CD4-positive, alpha-beta T cell treated with Interferon gamma for 1 hour (primary cell): ENCODE results near the gene BARHL1.

Experiments used
- DNase-seq: peaks from one replicate; pipeline ENCODE4 v3.0.0-alpha.2; 2020

The BARHL1 gene

GRCh38 chr9:132626285-132626684, 43.9 kb downstream of the BARHL1 start:
- DNase-seq = no peak

- DNase-seq = no peak
Observed at GRCh38 chr9:132627106-132627505, 44.7 kb downstream of the BARHL1 start.

GRCh38 chr9:132627594-132627993, 45.2 kb downstream of the BARHL1 start:
- no peak for DNase-seq

GRCh38 chr9:132628746-132629145, 46.3 kb downstream of the BARHL1 start:
- no peak for DNase-seq

GRCh38 chr9:132630116-132630515, 47.7 kb downstream of the BARHL1 start:
- DNase-seq = no peak

GRCh38 chr9:132630811-132631210, 48.4 kb downstream of the BARHL1 start:
- no peak for DNase-seq

- no peak for DNase-seq
Observed at GRCh38 chr9:132631280-132631679, 48.9 kb downstream of the BARHL1 start.

- no peak for DNase-seq
Observed at GRCh38 chr9:132631685-132632084, 49.3 kb downstream of the BARHL1 start.

- no peak for DNase-seq
Observed at GRCh38 chr9:132632413-132633129, 50.2 kb downstream of the BARHL1 start.

GRCh38 chr9:132634327-132634726, 51.9 kb downstream of the BARHL1 start:
- no peak for DNase-seq

GRCh38 chr9:132637351-132637750, 54.9 kb downstream of the BARHL1 start:
- DNase-seq = no peak

- no peak for DNase-seq
Observed at GRCh38 chr9:132637801-132638200, 55.4 kb downstream of the BARHL1 start.

GRCh38 chr9:132638240-132638639, 55.8 kb downstream of the BARHL1 start:
- DNase-seq = no peak

- no peak for DNase-seq
Observed at GRCh38 chr9:132639322-132639721, 56.9 kb downstream of the BARHL1 start.
